Astrocyte (in vitro differentiated cells and primary cell): Measurements from ENCODE around the gene ELP4. TPM values are rescaled to one million over a fixed set of nuclear protein-coding genes. Genes with fewer than 3 reads are reported as not detected.

ENCODE experiments used
- DNase-seq: peaks from one replicate; pipeline ENCODE4 v3.0.0-alpha.2; 2010; ENCODE audit warnings: low read depth
- FAIRE-seq: peaks from 2 replicates; lab custom pipeline; 2011; peaks lifted over from hg19 to GRCh38; lab: Jason Lieb, UNC
- H2AFZ ChIP-seq: 2 replicates; pipeline ENCODE4 v1.6.0; 2012; ENCODE audit warnings: low read depth, low read length, inconsistent platforms
- H3K27ac ChIP-seq: 2 replicates; pipeline ENCODE4 v1.5.1; 2011; ENCODE audit warnings: low read depth, low read length, inconsistent platforms
- H3K27me3 ChIP-seq: 2 replicates; pipeline ENCODE4 v1.6.0; 2011; ENCODE audit warnings: low read length, inconsistent platforms; ENCODE audit not compliant: insufficient read depth
- H3K36me3 ChIP-seq: 2 replicates; pipeline ENCODE4 v1.5.1; 2011; ENCODE audit warnings: low read length, inconsistent platforms; ENCODE audit not compliant: insufficient read depth
- H3K4me1 ChIP-seq: 2 replicates; pipeline ENCODE4 v1.5.1; 2011; ENCODE audit warnings: low read length, inconsistent platforms; ENCODE audit not compliant: insufficient read depth
- H3K4me2 ChIP-seq: 2 replicates; pipeline ENCODE4 v1.6.0; 2012; ENCODE audit warnings: low read length, inconsistent platforms
- H3K4me3 ChIP-seq: 2 replicates; pipeline ENCODE4 v1.5.1; 2011; ENCODE audit warnings: low read depth, mild to moderate bottlenecking, low read length, inconsistent platforms; ENCODE audit not compliant: insufficient read depth
- H3K79me2 ChIP-seq: 2 replicates; pipeline ENCODE4 v1.6.0; 2012; ENCODE audit warnings: mild to moderate bottlenecking, low read length, inconsistent platforms; ENCODE audit not compliant: insufficient read depth
- H3K9ac ChIP-seq: 2 replicates; pipeline ENCODE4 v1.6.0; 2012; ENCODE audit warnings: mild to moderate bottlenecking, low read length, inconsistent platforms
- H3K9me3 ChIP-seq: 2 replicates; pipeline ENCODE4 v1.5.1; 2012; ENCODE audit warnings: low read depth, mild to moderate bottlenecking, low read length, inconsistent platforms; ENCODE audit not compliant: insufficient read depth
- H4K20me1 ChIP-seq: 2 replicates; pipeline ENCODE4 v1.6.0; 2012; ENCODE audit warnings: low read length, inconsistent platforms; ENCODE audit not compliant: insufficient read depth
- H3K27ac Mint-ChIP-seq: one replicate; pipeline ENCODE4 v1.8.0; 2021; ENCODE audit warnings: mild to moderate bottlenecking, mixed read lengths; ENCODE audit not compliant: unreplicated experiment
- H3K27me3 Mint-ChIP-seq: one replicate; pipeline ENCODE4 v1.8.0; 2021; ENCODE audit warnings: low read depth, mixed read lengths; ENCODE audit not compliant: unreplicated experiment
- H3K36me3 Mint-ChIP-seq: one replicate; pipeline ENCODE4 v1.8.0; 2021; ENCODE audit warnings: low read depth, mixed read lengths; ENCODE audit not compliant: unreplicated experiment
- H3K4me1 Mint-ChIP-seq: one replicate; pipeline ENCODE4 v1.8.0; 2021; ENCODE audit warnings: low read depth, mixed read lengths; ENCODE audit not compliant: unreplicated experiment
- H3K4me3 Mint-ChIP-seq: one replicate; pipeline ENCODE4 v1.8.0; 2021; ENCODE audit warnings: mild to moderate bottlenecking, moderate library complexity, mixed read lengths; ENCODE audit not compliant: unreplicated experiment
- H3K9me3 Mint-ChIP-seq: one replicate; pipeline ENCODE4 v1.8.0; 2021; ENCODE audit warnings: mild to moderate bottlenecking, mixed read lengths; ENCODE audit not compliant: unreplicated experiment
- CTCF ChIP-seq: IDR thresholded peaks from 2 replicates; pipeline ENCODE4 v1.5.1; 2011; ENCODE audit warnings: low read depth, mild to moderate bottlenecking, inconsistent platforms, low read length, moderate library complexity; ENCODE audit not compliant: insufficient read depth
- EZH2 ChIP-seq: IDR thresholded peaks from 2 replicates; pipeline ENCODE4 v1.6.1; 2012; ENCODE audit warnings: mild to moderate bottlenecking, low read length, inconsistent platforms; ENCODE audit not compliant: insufficient read depth
- total RNA-seq: library from RNA; stranded (reverse); gene quantifications from 2 replicates; pipeline ENCODE4 v1.2.1, GENCODE V29; 2021

ELP4 gene
- total RNA-seq, 1 donor from 2014 or later = 12.9 TPM

GRCh38 chr11:31817621-31818424, 308.3 kb downstream of the ELP4 start:
- Histone ChIP-seq H3K4me3 (peak overlapping the region; percentile 60), H3K27ac (no peak overlapping the region), H3K27me3 (peaks cover 70% of the 10 kb centered on the region), H3K4me2 (peak overlapping the region; percentile 99), H3K36me3 (no peaks in the 10 kb centered on the region), H3K4me1 (peaks cover 14% of the 10 kb centered on the region), H3K9me3 (no peaks in the 10 kb centered on the region), H4K20me1 (no peaks in the 10 kb centered on the region), H3K9ac (peak overlapping the region; percentile 49), H3K79me2 (peaks cover 4% of the 10 kb centered on the region), H2AFZ (peak overlapping the region; percentile 76)
- no peak for FAIRE-seq
- Mint-ChIP-seq H3K27ac (peak overlapping the region; percentile 34), H3K9me3 (peaks cover 17% of the 10 kb centered on the region), H3K27me3 (peaks cover 75% of the 10 kb centered on the region), H3K36me3 (peaks cover 3% of the 10 kb centered on the region), H3K4me3 (no peak overlapping the region), H3K4me1 (peaks cover 4% of the 10 kb centered on the region)
- no peak for TF ChIP-seq EZH2
- DNase-seq = no peak

- no peak overlapping the region for H2AFZ ChIP-seq
- H3K9ac ChIP-seq = no peak overlapping the region
- Mint-ChIP-seq H3K4me3 (no peak overlapping the region), H3K4me1 (peaks cover 4% of the 10 kb centered on the region), H3K27ac (peak overlapping the region; percentile 62), H3K9me3 (peaks cover 20% of the 10 kb centered on the region), H3K36me3 (peaks cover 3% of the 10 kb centered on the region), H3K27me3 (peaks cover 79% of the 10 kb centered on the region)
- H3K27ac ChIP-seq = no peak overlapping the region
- TF ChIP-seq EZH2 = no peak
- TF ChIP-seq CTCF = no peak
- peaks cover 75% of the 10 kb centered on the region for H3K27me3 ChIP-seq
- peaks cover 4% of the 10 kb centered on the region for H3K79me2 ChIP-seq
- FAIRE-seq = no peak
- no peaks in the 10 kb centered on the region for H3K9me3 ChIP-seq
- peaks cover 13% of the 10 kb centered on the region for H3K4me1 ChIP-seq
- H3K4me3 ChIP-seq = peak overlapping the region; percentile 60
- peak overlapping the region; percentile 99 for H3K4me2 ChIP-seq
- H3K36me3 ChIP-seq = no peaks in the 10 kb centered on the region
- H4K20me1 ChIP-seq = no peaks in the 10 kb centered on the region
- no peak for DNase-seq
Measured at GRCh38 chr11:31818425-31818755, 308.8 kb downstream of the ELP4 start.

GRCh38 chr11:31818874-31819331, 309.3 kb downstream of the ELP4 start:
- DNase-seq = no peak
- peaks cover 17% of the 10 kb centered on the region for H3K9me3 Mint-ChIP-seq
- Histone ChIP-seq H3K27me3 (peaks cover 81% of the 10 kb centered on the region), H3K27ac (no peak overlapping the region), H3K4me1 (peaks cover 13% of the 10 kb centered on the region), H2AFZ (no peak overlapping the region), H3K79me2 (peaks cover 4% of the 10 kb centered on the region), H3K9ac (no peak overlapping the region), H3K4me2 (no peak overlapping the region), H3K36me3 (no peaks in the 10 kb centered on the region), H4K20me1 (no peaks in the 10 kb centered on the region), H3K9me3 (no peaks in the 10 kb centered on the region), H3K4me3 (no peak overlapping the region)
- peaks cover 4% of the 10 kb centered on the region for H3K4me1 Mint-ChIP-seq
- FAIRE-seq = no peak
- H3K4me3 Mint-ChIP-seq = no peak overlapping the region
- no peak for TF ChIP-seq CTCF
- no peak for TF ChIP-seq EZH2
- H3K27ac Mint-ChIP-seq = peak overlapping the region; percentile 62
- peaks cover 78% of the 10 kb centered on the region for H3K27me3 Mint-ChIP-seq
- peaks cover 3% of the 10 kb centered on the region for H3K36me3 Mint-ChIP-seq
